HEK293T (cell line): ENCODE measurements around the gene FAM124A.

Source experiments
- CTCF ChIA-PET: fragments of 350-600 bp; formaldehyde crosslinking; extraction: SDS; loops from one replicate; lab custom pipeline; 2021; ENCODE audit warnings: antibody characterized with exemption, inconsistent platforms; lab: Yijun Ruan, JAX
- POLR2A ChIA-PET: fragments of 350-600 bp; formaldehyde crosslinking; extraction: SDS; loops from one replicate; lab custom pipeline; 2020; ENCODE audit warnings: antibody characterized with exemption, inconsistent platforms; lab: Yijun Ruan, JAX
- DNase-seq: peaks from one replicate; pipeline ENCODE4 v3.0.0; 2012; ENCODE audit warnings: mixed read lengths; ENCODE audit errors: extremely low spot score
- ARNT ChIP-seq: fragments of 450-650 bp; IDR thresholded peaks from 2 replicates; pipeline ENCODE4 v1.6.1; 2017; ENCODE audit warnings: mild to moderate bottlenecking
- BHLHE40 ChIP-seq: fragments of 450-650 bp; IDR thresholded peaks from 2 replicates; pipeline ENCODE4 v1.6.1; 2016; ENCODE audit warnings: mild to moderate bottlenecking, moderate library complexity, borderline replicate concordance
- CTBP1 ChIP-seq: fragments of 450-650 bp; IDR thresholded peaks from 2 replicates; pipeline ENCODE4 v1.6.1; 2016; ENCODE audit warnings: borderline replicate concordance
- ELF4 ChIP-seq: fragments of 450-650 bp; IDR thresholded peaks from 2 replicates; pipeline ENCODE4 v1.6.1; 2017; ENCODE audit warnings: antibody characterized with exemption
- FOXA1 ChIP-seq: fragments of 450-650 bp; IDR thresholded peaks from 2 replicates; pipeline ENCODE4 v1.6.1; 2016; ENCODE audit warnings: mild to moderate bottlenecking
- FOXK2 ChIP-seq: fragments of 450-650 bp; IDR thresholded peaks from 2 replicates; pipeline ENCODE4 v1.6.1; 2016; ENCODE audit warnings: mild to moderate bottlenecking
- FOXM1 ChIP-seq: fragments of 450-650 bp; IDR thresholded peaks from 2 replicates; pipeline ENCODE4 v1.6.1; 2017; ENCODE audit warnings: mild to moderate bottlenecking, borderline replicate concordance
- HDGF ChIP-seq: fragments of 450-650 bp; IDR thresholded peaks from 2 replicates; pipeline ENCODE4 v1.6.1; 2017; ENCODE audit warnings: antibody characterized with exemption, borderline replicate concordance
- L3MBTL2 ChIP-seq: fragments of 450-650 bp; conservative IDR thresholded peaks from 2 replicates; pipeline ENCODE4 v1.6.1; 2016; ENCODE audit warnings: mild to moderate bottlenecking
- LEF1 ChIP-seq: fragments of 450-650 bp; IDR thresholded peaks from 2 replicates; pipeline ENCODE4 v1.6.1; 2017; ENCODE audit warnings: mild to moderate bottlenecking, borderline replicate concordance
- NFRKB ChIP-seq: fragments of 450-650 bp; IDR thresholded peaks from 2 replicates; pipeline ENCODE4 v1.6.1; 2016; ENCODE audit warnings: mild to moderate bottlenecking, moderate library complexity
- PKNOX1 ChIP-seq: fragments of 450-650 bp; IDR thresholded peaks from 2 replicates; pipeline ENCODE4 v1.6.1; 2016
- SP1 ChIP-seq: fragments of 450-650 bp; IDR thresholded peaks from 2 replicates; pipeline ENCODE4 v1.6.1; 2017
- SUZ12 ChIP-seq: fragments of 450-650 bp; IDR thresholded peaks from 2 replicates; pipeline ENCODE4 v1.6.1; 2016; ENCODE audit warnings: mild to moderate bottlenecking
- TARDBP ChIP-seq: fragments of 450-650 bp; IDR thresholded peaks from 2 replicates; pipeline ENCODE4 v1.6.1; 2016
- ZNF384 ChIP-seq: fragments of 450-650 bp; IDR thresholded peaks from 2 replicates; pipeline ENCODE4 v1.6.1; 2016

FAM124A gene

GRCh38 chr13:51317262-51317661, 95.1 kb downstream of the FAM124A start:
- ChIA-PET CTCF (no interaction called here), POLR2A (no interaction called here)
- DNase-seq: no peak
- TF ChIP-seq SUZ12 (no peak), FOXK2 (no peak), TARDBP (no peak), L3MBTL2 (no peak), CTBP1 (no peak), SP1 (no peak), BHLHE40 (no peak), HDGF (no peak), ARNT (no peak), ELF4 (no peak), PKNOX1 (no peak), ZNF384 (no peak), LEF1 (no peak), FOXM1 (no peak), NFRKB (no peak), FOXA1 (no peak)

- no peak for TF ChIP-seq NFRKB
- TF ChIP-seq FOXA1: no peak
- no peak for DNase-seq
- POLR2A ChIA-PET: no interaction called here
- CTCF ChIA-PET: interaction anchor here (0.6 kb wide), 1 partner anchor 482 kb away, joined by 3 read pairs; no protein-coding TSS in a partner anchor
These were observed 95.8 kb downstream of the FAM124A start for GRCh38 chr13:51318015-51318414.

GRCh38 chr13:51318876-51319275, 96.7 kb downstream of the FAM124A start:
- CTCF ChIA-PET: no interaction called here
- POLR2A ChIA-PET: no interaction called here
- DNase-seq: no peak
- no peak for TF ChIP-seq ARNT
- TF ChIP-seq SP1: no peak
- TF ChIP-seq FOXM1: no peak
- no peak for TF ChIP-seq LEF1
- TF ChIP-seq TARDBP: no peak
- no peak for TF ChIP-seq ELF4
- TF ChIP-seq ZNF384: no peak
- TF ChIP-seq HDGF: no peak
- TF ChIP-seq BHLHE40: no peak
- no peak for TF ChIP-seq NFRKB
- no peak for TF ChIP-seq FOXK2

- POLR2A ChIA-PET: no interaction called here
- CTCF ChIA-PET: no interaction called here
- TF ChIP-seq FOXK2 (no peak), FOXM1 (no peak), TARDBP (no peak), SUZ12 (no peak), ELF4 (no peak), ZNF384 (no peak), CTBP1 (no peak), SP1 (no peak), LEF1 (no peak), BHLHE40 (no peak), ARNT (no peak), L3MBTL2 (no peak), PKNOX1 (no peak), HDGF (no peak), NFRKB (no peak), FOXA1 (no peak)
- no peak for DNase-seq
These were observed 99.6 kb downstream of the FAM124A start for GRCh38 chr13:51321836-51322235.

- no peak for TF ChIP-seq FOXK2
- no peak for TF ChIP-seq ELF4
- no peak for TF ChIP-seq FOXM1
- no peak for TF ChIP-seq FOXA1
- no peak for TF ChIP-seq HDGF
- TF ChIP-seq ARNT: no peak
- TF ChIP-seq SUZ12: no peak
- TF ChIP-seq TARDBP: no peak
- no peak for TF ChIP-seq LEF1
- no peak for TF ChIP-seq PKNOX1
- TF ChIP-seq CTBP1: no peak
- CTCF ChIA-PET: no interaction called here
- POLR2A ChIA-PET: no interaction called here
- no peak for DNase-seq
These were observed 100.6 kb downstream of the FAM124A start for GRCh38 chr13:51322826-51323225.

GRCh38 chr13:51323824-51324511, 101.8 kb downstream of the FAM124A start:
- POLR2A ChIA-PET: no interaction called here
- TF ChIP-seq PKNOX1: no peak
- TF ChIP-seq ARNT: no peak
- TF ChIP-seq BHLHE40: no peak
- no peak for TF ChIP-seq FOXK2
- TF ChIP-seq LEF1: no peak
- TF ChIP-seq ELF4: no peak
- TF ChIP-seq L3MBTL2: no peak
- no peak for TF ChIP-seq SUZ12
- TF ChIP-seq FOXA1: no peak
- TF ChIP-seq FOXM1: no peak
- no peak for TF ChIP-seq HDGF
- TF ChIP-seq NFRKB: no peak
- no peak for DNase-seq
- CTCF ChIA-PET: interaction anchor here (0.5 kb wide), 1 partner anchor 210 kb away, joined by 3 read pairs; no protein-coding TSS in a partner anchor
